Panc1 (cell line): ENCODE data around the gene CD99. TPM values are rescaled to one million over a fixed set of nuclear protein-coding genes. Genes with fewer than 3 reads are reported as not detected.

Experiments used
- ATAC-seq: fragments of 200-7000 bp; cut with Tn5 transposase; 2 replicates; pipeline ENCODE4 v1.9.1; 2020; ENCODE audit warnings: mild to moderate bottlenecking, moderate library complexity
- BruUV-seq: library from RNA; stranded (reverse); fragments of 400-500 nt; replicated peaks from 2 replicates; lab custom pipeline; 2021; lab: Mats Ljungman, UMichigan
- CTCF ChIA-PET: fragments of 300-600 bp; sonication (Branson Sonifier 250); formaldehyde crosslinking; loops from one replicate; lab custom pipeline; 2022; ENCODE audit warnings: antibody characterized with exemption; lab: Charles Lee
- POLR2A ChIA-PET: fragments of 300-600 bp; sonication (Branson Sonifier 250); formaldehyde crosslinking; loops from one replicate; lab custom pipeline; 2022; ENCODE audit warnings: antibody characterized with exemption; lab: Charles Lee
- DNase-seq: peaks from one replicate; pipeline ENCODE4 v3.0.0-alpha.2; 2010; ENCODE audit warnings: low read depth, low spot score
- H3K27ac ChIP-seq: 2 replicates; pipeline ENCODE4 v1.5.1; 2011; ENCODE audit warnings: mild to moderate bottlenecking, low read length, inconsistent platforms
- H3K27me3 ChIP-seq: fragments of 200-500 bp; sonication (Bioruptor generic); 2 replicates; pipeline ENCODE4 v1.6.0; 2014; ENCODE audit warnings: low read length, inconsistent platforms; ENCODE audit not compliant: control insufficient read depth, insufficient read depth
- H3K36me3 ChIP-seq: fragments of 200-500 bp; sonication (Bioruptor generic); 2 replicates; pipeline ENCODE4 v1.5.1; 2014; ENCODE audit warnings: inconsistent platforms, mild to moderate bottlenecking, low read length, moderate library complexity; ENCODE audit not compliant: control insufficient read depth, insufficient read depth
- H3K4me1 ChIP-seq: 2 replicates; pipeline ENCODE4 v1.5.1; 2011; ENCODE audit warnings: inconsistent platforms, mild to moderate bottlenecking, low read length, moderate library complexity; ENCODE audit not compliant: control insufficient read depth, insufficient read depth
- H3K4me3 ChIP-seq, 2 experiments: 2 replicates each; pipeline ENCODE4 v1.5.1; 2011 to 2012; ENCODE audit warnings: low read depth in 2 of 2, low read length in 2 of 2, mild to moderate bottlenecking in 2 of 2, inconsistent platforms in 1 of 2, moderate library complexity in 1 of 2
- H3K9me3 ChIP-seq: fragments of 200-500 bp; sonication (Bioruptor generic); 2 replicates; pipeline ENCODE4 v1.5.1; 2014; ENCODE audit warnings: low read depth, mild to moderate bottlenecking, inconsistent platforms, low read length, moderate library complexity; ENCODE audit not compliant: control insufficient read depth, insufficient read depth
- CTCF ChIP-seq: fragments of 450-650 bp; IDR thresholded peaks from 2 replicates; pipeline ENCODE4 v1.5.1; 2017; ENCODE audit warnings: mild to moderate bottlenecking
- POLR2AphosphoS5 ChIP-seq: IDR thresholded peaks from 2 replicates; pipeline ENCODE4 v1.6.1; 2012; ENCODE audit warnings: mild to moderate bottlenecking, low read depth, low read length, moderate library complexity
- REST ChIP-seq, 2 experiments: IDR thresholded peaks; 2 replicates each; pipeline ENCODE4 v1.6.1; 2011 to 2012; ENCODE audit warnings: low read depth in 2 of 2, control low read depth in 1 of 2, low read length in 1 of 2, mild to moderate bottlenecking in 1 of 2, moderate library complexity in 1 of 2; ENCODE audit not compliant: insufficient read depth in 1 of 2
- SIN3A ChIP-seq: IDR thresholded peaks from 2 replicates; pipeline ENCODE4 v1.6.1; 2012; ENCODE audit warnings: low read depth, mild to moderate bottlenecking, low read length, moderate library complexity, borderline replicate concordance; ENCODE audit not compliant: insufficient read depth
- TCF7L2 ChIP-seq: IDR thresholded peaks from 2 replicates; pipeline ENCODE4 v1.6.1; 2011; ENCODE audit warnings: mild to moderate bottlenecking, low read depth, low read length, inconsistent platforms
- in situ Hi-C: cut with HindIII; loops from 2 replicates; pipeline ENCODE4 v1.10.0; 2016; ENCODE audit warnings: low sequenced_read_pairs, low pct_unique_long_range_greater_than_20kb
- intact Hi-C: fragments of 100-400 bp; cut with micrococcal nuclease; formaldehyde crosslinking; loops from one replicate; pipeline ENCODE4 v1.10.0; 2022; ENCODE audit not compliant: unreplicated experiment
- total RNA-seq: library from RNA; stranded (reverse); gene quantifications from one replicate; pipeline ENCODE4 v1.2.1, GENCODE V29; 2021; ENCODE audit not compliant: unreplicated experiment

Gene CD99
- total RNA-seq, 1 experiment from 2014 or later = 67.6 TPM

GRCh38 chrX:2733286-2733685, 42.2 kb downstream of the CD99 start:
- Histone ChIP-seq H3K36me3 (no peaks in the 10 kb centered on the region), H3K4me3 (no peak overlapping the region), H3K9me3 (no peaks in the 10 kb centered on the region), H3K27ac (no peak overlapping the region), H3K4me1 (no peaks in the 10 kb centered on the region), H3K27me3 (no peaks in the 10 kb centered on the region)
- CTCF ChIA-PET = no interaction called here
- POLR2A ChIA-PET = no interaction called here
- in situ Hi-C loops = no loop called here
- DNase-seq (no peak), ATAC-seq (no peak)
- no peak for TF ChIP-seq POLR2AphosphoS5
- TF ChIP-seq SIN3A = no peak
- no peak for TF ChIP-seq CTCF
- no peak for TF ChIP-seq TCF7L2
- no peak for TF ChIP-seq REST (IDR thresholded peaks at IDR 0.05; ENCODE audit: insufficient read depth in 1 of 2, low read depth in 2 of 2, low read length in 1 of 2)
- intact Hi-C loops = no loop called here
- no TSS peak for BruUV-seq

GRCh38 chrX:2735270-2735669, 44.2 kb downstream of the CD99 start:
- no peak for TF ChIP-seq REST (IDR thresholded peaks at IDR 0.05; ENCODE audit: insufficient read depth in 1 of 2, low read depth in 2 of 2, low read length in 1 of 2)
- TF ChIP-seq CTCF = no peak
- TF ChIP-seq TCF7L2 = no peak
- TF ChIP-seq SIN3A = no peak
- no peak for TF ChIP-seq POLR2AphosphoS5
- DNase-seq (no peak), ATAC-seq (no peak)
- ChIA-PET CTCF (no interaction called here), POLR2A (no interaction called here)
- no TSS peak for BruUV-seq
- Histone ChIP-seq H3K4me3 (no peak overlapping the region), H3K27ac (no peak overlapping the region), H3K36me3 (no peaks in the 10 kb centered on the region), H3K4me1 (no peaks in the 10 kb centered on the region), H3K9me3 (no peaks in the 10 kb centered on the region), H3K27me3 (no peaks in the 10 kb centered on the region)
- in situ Hi-C loops = no loop called here
- intact Hi-C loops = no loop called here
